Measurements from ENCODE around the gene ATP2B2. TPM values are rescaled to one million over a fixed set of nuclear protein-coding genes. Genes with fewer than 3 reads are reported as not detected.

The ATP2B2 gene
- total RNA-seq, 1 experiment from 2014 or later = not detected

DNA sequence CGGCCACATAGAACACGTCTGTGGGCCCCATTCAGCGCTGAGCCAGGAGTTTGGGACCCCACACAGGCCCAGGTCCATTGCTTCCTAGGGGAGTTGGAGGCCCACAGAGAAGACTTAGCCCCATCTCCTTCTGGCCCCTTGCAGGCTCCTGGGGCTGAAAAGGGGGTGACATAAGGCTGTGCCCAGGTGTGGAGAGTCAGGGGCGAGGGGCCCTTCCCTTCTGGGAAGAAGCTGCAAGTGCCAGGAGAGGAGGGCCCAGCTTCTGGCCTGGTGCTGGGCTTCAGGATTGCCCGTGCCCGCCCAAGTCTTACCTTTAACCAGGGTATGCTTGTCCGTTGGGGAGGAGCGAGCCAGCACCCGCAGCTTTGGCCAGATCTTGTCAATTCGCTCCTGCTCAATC lies 155.6 kb downstream of the ATP2B2 start (continued):
- TF ChIP-seq, protein P1, sequence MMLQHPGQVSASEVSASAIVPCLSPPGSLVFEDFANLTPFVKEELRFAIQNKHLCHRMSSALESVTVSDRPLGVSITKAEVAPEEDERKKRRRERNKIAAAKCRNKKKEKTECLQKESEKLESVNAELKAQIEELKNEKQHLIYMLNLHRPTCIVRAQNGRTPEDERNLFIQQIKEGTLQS (IDR thresholded peaks at IDR 0.05) = no peak
- TF ChIP-seq ZNF274 (IDR thresholded peaks at IDR 0.05; ENCODE audit: low read depth, low read length) (no peak), ZFX (IDR thresholded peaks at IDR 0.05) (no peak), CBX3 (IDR thresholded peaks at IDR 0.05; ENCODE audit: low read depth) (no peak)

DNA sequence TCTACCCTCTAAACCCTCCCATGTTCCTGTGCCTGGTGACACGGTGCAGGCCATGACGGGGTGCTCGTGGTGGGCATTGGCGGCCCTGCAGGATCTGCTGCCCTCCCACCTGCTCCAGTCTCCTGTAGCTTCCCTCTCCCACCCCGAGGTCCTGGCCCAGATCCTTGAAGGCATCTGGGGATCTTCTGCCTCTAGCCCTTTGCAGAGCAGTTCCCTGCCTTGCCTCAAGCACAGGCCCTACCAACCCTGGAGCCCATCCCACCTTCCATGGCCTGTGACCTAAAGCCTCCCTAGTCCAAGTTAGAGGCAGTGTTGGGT lies 157.0 kb downstream of the ATP2B2 start:
- no peak overlapping the region for H3K4me3 ChIP-seq (replicated peaks in 1 of 2; ENCODE audit: low read depth in 1 of 2, low read length in 2 of 2)
- BruUV-seq (replicated peaks) = no TSS peak
- DNase-seq (ENCODE audit: low read depth, low spot score) (no peak), ATAC-seq (no peak)
- H3K79me2 ChIP-seq (ENCODE audit: insufficient read depth, low read length) = no peaks in the 10 kb centered on the region
- H3K4me1 ChIP-seq (ENCODE audit: control insufficient read depth in 1 of 2, insufficient read depth in 2 of 2, low read length in 2 of 2) = no peaks in the 10 kb centered on the region
- H3K9me2 ChIP-seq (ENCODE audit: insufficient read depth) = no peaks in the 10 kb centered on the region
- no peaks in the 10 kb centered on the region; the same call in 1 of the 2 replicates for H3K27me3 ChIP-seq (ENCODE audit: insufficient read depth, low read length)
- ChIA-PET CTCF (no interaction called here), RAD21 (ENCODE audit: low non-redundant PET in 1 of 2, low total read pairs in 2 of 2, uncharacterized antibody in 2 of 2, unreplicated experiment in 2 of 2) (no interaction called here), POLR2A (no interaction called here)
- H3K9me3 ChIP-seq (ENCODE audit: control insufficient read depth in 1 of 2, insufficient read depth in 1 of 2, low read depth in 1 of 2, low read length in 2 of 2) = no peaks in the 10 kb centered on the region
- H3K27ac ChIP-seq (ENCODE audit: low read depth, low read length) = no peak overlapping the region
- no peak overlapping the region for H3K9ac ChIP-seq (ENCODE audit: low read length)
- H4K20me1 ChIP-seq (ENCODE audit: insufficient read depth) = no peaks in the 10 kb centered on the region
- H2AFZ ChIP-seq (ENCODE audit: low read depth, low read length, poor library complexity, severe bottlenecking) = no peak overlapping the region
- H3K36me3 ChIP-seq (ENCODE audit: control insufficient read depth in 1 of 2, insufficient read depth in 2 of 2, low read length in 2 of 2) = no peaks in the 10 kb centered on the region
- intact Hi-C loops (cut with micrococcal nuclease) = no loop called here
- TF ChIP-seq ZNF274 (IDR thresholded peaks at IDR 0.05; ENCODE audit: low read depth, low read length) = no peak
- TF ChIP-seq, protein P2, sequence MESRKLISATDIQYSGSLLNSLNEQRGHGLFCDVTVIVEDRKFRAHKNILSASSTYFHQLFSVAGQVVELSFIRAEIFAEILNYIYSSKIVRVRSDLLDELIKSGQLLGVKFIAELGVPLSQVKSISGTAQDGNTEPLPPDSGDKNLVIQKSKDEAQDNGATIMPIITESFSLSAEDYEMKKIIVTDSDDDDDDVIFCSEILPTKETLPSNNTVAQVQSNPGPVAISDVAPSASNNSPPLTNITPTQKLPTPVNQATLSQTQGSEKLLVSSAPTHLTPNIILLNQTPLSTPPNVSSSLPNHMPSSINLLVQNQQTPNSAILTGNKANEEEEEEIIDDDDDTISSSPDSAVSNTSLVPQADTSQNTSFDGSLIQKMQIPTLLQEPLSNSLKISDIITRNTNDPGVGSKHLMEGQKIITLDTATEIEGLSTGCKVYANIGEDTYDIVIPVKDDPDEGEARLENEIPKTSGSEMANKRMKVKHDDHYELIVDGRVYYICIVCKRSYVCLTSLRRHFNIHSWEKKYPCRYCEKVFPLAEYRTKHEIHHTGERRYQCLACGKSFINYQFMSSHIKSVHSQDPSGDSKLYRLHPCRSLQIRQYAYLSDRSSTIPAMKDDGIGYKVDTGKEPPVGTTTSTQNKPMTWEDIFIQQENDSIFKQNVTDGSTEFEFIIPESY (IDR thresholded peaks at IDR 0.05; ENCODE audit: extremely low read depth, insufficient replicate concordance, low read length) = no peak
- TF ChIP-seq JUND (IDR thresholded peaks at IDR 0.05) = no peak
- no peak for TF ChIP-seq POLR2AphosphoS5 (IDR thresholded peaks at IDR 0.05; ENCODE audit: low read depth, low read length)
- H3K4me2 ChIP-seq (ENCODE audit: low read length) = no peak overlapping the region

All from HCT116 (cell line).